GM12872 (cell line): Measurements from ENCODE around the gene FHIT.

Experiments
- TF ChIP-seq, protein P1 (sequence below): IDR thresholded peaks from 3 replicates; pipeline ENCODE4 v1.5.1; 2011; ENCODE audit warnings: low read depth, mild to moderate bottlenecking, low read length, moderate library complexity; ENCODE audit not compliant: insufficient read depth

Gene FHIT

DNA sequence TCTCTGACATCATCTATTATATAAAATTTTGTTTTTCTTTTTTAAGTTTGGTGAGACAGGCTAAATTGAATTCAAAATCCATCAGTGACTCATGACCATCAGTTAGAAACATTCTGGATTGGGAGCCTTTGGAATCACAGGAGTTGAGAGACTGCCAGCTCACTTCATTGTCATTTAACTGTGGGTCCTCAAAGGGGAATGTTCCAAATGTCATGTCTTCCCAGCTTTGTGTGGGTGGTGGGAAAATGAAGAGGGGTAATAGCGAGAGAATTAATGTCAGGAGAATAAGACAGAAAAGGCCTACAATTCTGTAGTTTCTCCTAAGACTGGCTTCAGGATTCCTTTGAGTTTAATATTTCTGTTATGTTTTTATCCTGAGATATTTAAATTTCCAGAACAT lies 1051.9 kb downstream of the FHIT start:
- TF ChIP-seq, protein P1, sequence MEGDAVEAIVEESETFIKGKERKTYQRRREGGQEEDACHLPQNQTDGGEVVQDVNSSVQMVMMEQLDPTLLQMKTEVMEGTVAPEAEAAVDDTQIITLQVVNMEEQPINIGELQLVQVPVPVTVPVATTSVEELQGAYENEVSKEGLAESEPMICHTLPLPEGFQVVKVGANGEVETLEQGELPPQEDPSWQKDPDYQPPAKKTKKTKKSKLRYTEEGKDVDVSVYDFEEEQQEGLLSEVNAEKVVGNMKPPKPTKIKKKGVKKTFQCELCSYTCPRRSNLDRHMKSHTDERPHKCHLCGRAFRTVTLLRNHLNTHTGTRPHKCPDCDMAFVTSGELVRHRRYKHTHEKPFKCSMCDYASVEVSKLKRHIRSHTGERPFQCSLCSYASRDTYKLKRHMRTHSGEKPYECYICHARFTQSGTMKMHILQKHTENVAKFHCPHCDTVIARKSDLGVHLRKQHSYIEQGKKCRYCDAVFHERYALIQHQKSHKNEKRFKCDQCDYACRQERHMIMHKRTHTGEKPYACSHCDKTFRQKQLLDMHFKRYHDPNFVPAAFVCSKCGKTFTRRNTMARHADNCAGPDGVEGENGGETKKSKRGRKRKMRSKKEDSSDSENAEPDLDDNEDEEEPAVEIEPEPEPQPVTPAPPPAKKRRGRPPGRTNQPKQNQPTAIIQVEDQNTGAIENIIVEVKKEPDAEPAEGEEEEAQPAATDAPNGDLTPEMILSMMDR: no peak

GRCh38 chr3:60198179-60198720 lies 1053.0 kb downstream of the FHIT start:
- TF ChIP-seq, protein P1: no peak

DNA sequence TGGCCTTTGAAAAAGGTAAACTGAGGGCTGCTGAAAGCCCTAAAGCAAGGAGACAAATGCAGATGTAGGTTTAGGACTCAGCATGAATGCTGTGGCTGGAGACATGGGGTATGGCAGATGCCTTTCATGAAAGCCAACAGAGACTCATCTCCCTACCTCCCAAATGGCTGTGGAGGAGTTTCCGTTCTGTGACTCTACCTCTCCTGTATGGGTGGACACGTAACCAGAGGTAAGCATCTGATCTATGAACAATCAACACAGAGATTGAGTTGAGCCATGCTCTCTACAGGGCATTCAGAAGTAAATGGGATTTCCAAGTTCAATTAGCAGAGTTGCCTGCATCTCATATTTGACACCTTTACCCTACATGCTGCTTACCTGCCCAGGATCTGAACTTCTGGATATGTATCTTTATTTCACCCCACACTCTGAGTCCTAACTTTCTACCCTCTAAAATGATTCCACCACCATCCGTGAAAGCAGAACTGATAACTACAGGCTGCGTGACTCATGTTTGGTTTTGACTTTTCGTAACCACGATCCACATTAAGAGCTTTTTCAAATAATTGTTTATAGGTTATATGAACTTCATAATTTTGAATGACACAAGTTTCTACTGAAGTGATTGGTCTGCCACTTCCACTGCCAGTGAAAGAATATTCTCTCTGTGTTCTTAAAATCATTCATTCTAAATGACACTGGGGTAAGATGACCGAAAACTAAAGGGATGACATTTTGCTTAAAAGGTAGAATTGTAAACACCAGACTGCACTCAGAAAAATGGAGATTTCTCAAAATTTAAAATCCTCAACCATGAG lies 1058.7 kb downstream of the FHIT start:
- TF ChIP-seq, protein P1: no peak

- TF ChIP-seq, protein P1: no peak
Observed at GRCh38 chr3:60190073-60190472, 1061.2 kb downstream of the FHIT start.

DNA sequence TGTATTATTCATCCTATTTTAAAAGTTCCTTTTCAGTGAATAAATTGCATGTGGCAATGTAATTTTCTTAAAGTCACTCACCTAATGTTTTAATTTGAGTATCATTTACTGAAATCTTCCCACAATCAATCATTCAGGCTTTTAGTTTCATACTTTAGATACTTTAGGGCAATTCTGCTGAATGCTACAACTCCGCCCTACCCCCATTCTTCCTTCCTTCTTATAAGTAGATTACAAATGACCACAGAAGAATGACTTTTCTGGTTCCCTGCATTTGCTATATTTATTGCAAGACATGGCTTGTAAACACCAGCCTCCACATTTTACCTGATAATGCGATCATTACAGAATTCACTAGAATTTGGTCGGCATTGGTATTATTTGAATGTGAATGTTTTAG lies 1061.9 kb downstream of the FHIT start:
- TF ChIP-seq, protein P1: no peak

- TF ChIP-seq, protein P1: no peak
Observed at GRCh38 chr3:60188803-60189202, 1062.4 kb downstream of the FHIT start.

DNA sequence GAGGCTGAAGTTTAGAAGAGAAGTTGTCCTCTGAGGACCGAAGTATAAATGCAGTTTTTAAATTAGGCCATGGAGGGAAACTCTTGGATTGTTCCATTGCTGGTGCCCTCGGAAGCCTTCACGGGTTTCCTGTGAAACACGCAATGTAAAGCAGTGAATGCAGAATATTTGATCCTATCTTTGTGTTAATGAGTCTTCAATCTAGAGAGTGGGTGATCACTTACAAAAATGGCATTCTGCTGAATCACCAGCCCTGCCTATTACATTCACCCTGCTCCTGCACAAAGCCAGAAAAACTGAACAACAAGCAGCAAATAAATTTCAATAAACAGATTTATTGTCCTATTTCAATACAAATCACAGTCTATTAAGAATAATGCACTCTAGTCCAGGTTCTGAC lies 1063.9 kb downstream of the FHIT start:
- TF ChIP-seq, protein P1: no peak
